ENCODE results near the gene PDE4B. TPM values are rescaled to one million over a fixed set of nuclear protein-coding genes. Genes with fewer than 3 reads are reported as not detected.

The PDE4B gene
- total and polyA plus RNA-seq, 3 experiments from 2014 or later: 29.7 to 34.5 (median 31.4) TPM

DNA sequence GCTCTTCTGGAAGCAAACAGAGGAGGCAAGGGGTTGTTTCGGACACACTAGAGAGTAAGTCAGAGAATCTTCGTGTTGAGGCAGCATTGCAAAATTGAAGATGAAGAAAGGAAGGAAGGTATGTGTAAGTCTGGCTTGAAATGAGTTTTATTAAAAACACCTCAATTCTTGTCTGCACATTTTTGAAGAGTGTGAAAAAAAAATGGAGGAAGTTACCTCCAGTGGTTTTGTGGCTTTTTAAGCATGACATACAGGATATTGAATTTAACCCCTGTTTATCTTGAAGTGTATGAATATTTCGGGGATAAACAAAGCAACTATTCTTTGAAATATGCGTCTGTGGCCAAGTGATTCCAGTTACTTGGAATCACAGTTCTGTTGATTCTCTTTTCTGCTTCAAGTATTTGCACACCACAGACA, 538.0 kb downstream of the PDE4B start:
- DNase-seq: peak in 2 of 5 donors; percentile 84 to 86
- no peaks in the 10 kb centered on the region for H3K9me3 ChIP-seq (ENCODE audit: low read length)
- Mint-ChIP-seq H3K27me3 (peaks cover 0 to 4% of the 10 kb centered on the region in 2 donors), H3K4me1 (peaks cover 46 to 78% (median 61%) of the 10 kb centered on the region in 3 donors), H3K4me3 (peak overlapping the region; percentile 76 to 100 (median 98)), H3K9me3 (no peaks in the 10 kb centered on the region), H3K27ac (peak overlapping the region; percentile 86 to 100 (median 98)), H3K36me3 (peaks cover 0 to 39% (median 14%) of the 10 kb centered on the region in 3 donors)
- ChIA-PET CTCF (interaction anchor here (1.4 to 4.6 kb wide), 3 partner anchors 21 to 56 kb away, joined by 4 to 24 read pairs (median 22); no protein-coding TSS in a partner anchor), POLR2A (no interaction called here)
- H3K4me1 ChIP-seq (ENCODE audit: insufficient read depth, low read length): peaks cover 34% of the 10 kb centered on the region
- H3K27ac ChIP-seq (ENCODE audit: low read depth, low read length): peak overlapping the region; percentile 52
- no peaks in the 10 kb centered on the region for H3K36me3 ChIP-seq (ENCODE audit: insufficient read depth, low read length)
- H3K4me3 ChIP-seq (ENCODE audit: low read length): peak overlapping the region; percentile 75
- H3K27me3 ChIP-seq (ENCODE audit: insufficient read depth, low read length, poor library complexity, severe bottlenecking): no peaks in the 10 kb centered on the region

GRCh38 chr1:66331658-66332547, 539.2 kb downstream of the PDE4B start:
- no peaks in the 10 kb centered on the region for H3K9me3 ChIP-seq (ENCODE audit: low read length)
- H3K27me3 ChIP-seq (ENCODE audit: insufficient read depth, low read length, poor library complexity, severe bottlenecking): no peaks in the 10 kb centered on the region
- H3K4me1 ChIP-seq (ENCODE audit: insufficient read depth, low read length): peaks cover 39% of the 10 kb centered on the region
- H3K4me3 ChIP-seq (ENCODE audit: low read length): peak overlapping the region; percentile 75
- Mint-ChIP-seq H3K36me3 (peaks cover 0 to 49% (median 14%) of the 10 kb centered on the region in 3 donors), H3K4me3 (peak overlapping the region; percentile 91 to 100 (median 99)), H3K4me1 (peaks cover 54 to 78% (median 62%) of the 10 kb centered on the region in 3 donors), H3K27me3 (peaks cover 0 to 4% of the 10 kb centered on the region in 2 donors), H3K27ac (peak overlapping the region; percentile 90 to 100 (median 98)), H3K9me3 (no peaks in the 10 kb centered on the region)
- H3K27ac ChIP-seq (ENCODE audit: low read depth, low read length): peak overlapping the region; percentile 87
- DNase-seq: peak; percentile 19 to 58 (median 41)
- no peaks in the 10 kb centered on the region for H3K36me3 ChIP-seq (ENCODE audit: insufficient read depth, low read length)
- ChIA-PET POLR2A (interaction anchor here (0.7 to 1.9 kb wide), 5 partner anchors 11 to 722 kb away, joined by 3 to 10 read pairs (median 3); no protein-coding TSS in a partner anchor), CTCF (interaction anchor here (0.8 to 4.6 kb wide), 17 partner anchors 11 to 115 kb away, joined by 3 to 24 read pairs (median 3); no protein-coding TSS in a partner anchor)

- Histone ChIP-seq H3K36me3 (ENCODE audit: insufficient read depth, low read length) (no peaks in the 10 kb centered on the region), H3K27me3 (ENCODE audit: insufficient read depth, low read length, poor library complexity, severe bottlenecking) (no peaks in the 10 kb centered on the region), H3K9me3 (ENCODE audit: low read length) (no peaks in the 10 kb centered on the region), H3K4me1 (ENCODE audit: insufficient read depth, low read length) (peaks cover 46% of the 10 kb centered on the region), H3K27ac (ENCODE audit: low read depth, low read length) (peak overlapping the region; percentile 87), H3K4me3 (ENCODE audit: low read length) (peak overlapping the region; percentile 75)
- peaks cover 0 to 4% of the 10 kb centered on the region in 2 donors for H3K27me3 Mint-ChIP-seq
- POLR2A ChIA-PET: interaction anchor here (0.7 to 1.9 kb wide), 5 partner anchors 10 to 721 kb away, joined by 3 to 10 read pairs (median 3); no protein-coding TSS in a partner anchor
- peak overlapping the region; percentile 91 to 100 (median 99) for H3K4me3 Mint-ChIP-seq
- no peaks in the 10 kb centered on the region for H3K9me3 Mint-ChIP-seq
- H3K27ac Mint-ChIP-seq: peak overlapping the region; percentile 90 to 100 (median 98)
- CTCF ChIA-PET: interaction anchor here (0.8 to 4.6 kb wide), 16 partner anchors 11 to 114 kb away, joined by 3 to 24 read pairs (median 3); no protein-coding TSS in a partner anchor
- DNase-seq: no peak
- H3K36me3 Mint-ChIP-seq: peaks cover 3 to 55% (median 14%) of the 10 kb centered on the region in 3 donors
- peaks cover 57 to 81% (median 65%) of the 10 kb centered on the region in 3 donors for H3K4me1 Mint-ChIP-seq
These were observed 539.8 kb downstream of the PDE4B start for GRCh38 chr1:66332548-66332901.

DNA sequence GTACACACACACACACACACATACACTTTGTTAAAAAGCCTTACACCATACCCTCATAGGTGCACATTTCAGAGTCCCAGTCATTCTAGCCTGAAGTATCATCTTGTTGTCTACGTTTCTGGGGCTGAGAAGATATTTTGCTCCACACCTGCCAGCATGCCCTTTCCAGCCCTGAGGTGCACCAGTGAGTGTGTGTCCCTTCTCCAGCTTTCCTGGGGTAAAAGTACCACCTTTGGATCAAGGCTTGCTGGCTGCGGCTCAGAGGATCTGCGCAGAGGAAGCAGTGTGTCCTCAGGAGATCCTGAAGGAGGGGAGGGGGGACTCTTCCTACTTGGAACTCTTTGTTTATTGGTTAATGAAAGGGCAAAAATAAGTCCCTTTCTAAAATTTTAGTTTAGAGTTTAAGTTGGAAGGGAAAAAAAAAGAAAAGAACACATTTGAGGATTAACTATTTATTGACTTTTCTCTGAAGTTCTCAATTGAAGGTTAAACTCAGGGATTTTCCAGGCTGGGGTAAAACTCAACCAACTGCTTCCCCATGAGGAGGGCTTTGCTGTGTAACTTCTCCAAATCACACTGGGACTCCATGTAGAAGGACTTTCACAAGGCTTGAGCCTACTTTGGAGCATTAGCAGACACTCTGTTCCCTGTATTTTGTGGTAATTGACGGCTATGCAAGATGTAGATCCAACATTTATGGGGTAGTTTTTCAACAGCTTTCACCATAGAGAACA, 540.9 kb downstream of the PDE4B start:
- peak overlapping the region; percentile 75 for H3K4me3 ChIP-seq (ENCODE audit: low read length)
- peaks cover 0 to 4% of the 10 kb centered on the region in 2 donors for H3K27me3 Mint-ChIP-seq
- H3K4me3 Mint-ChIP-seq: peak overlapping the region; percentile 91 to 100 (median 99)
- H3K36me3 Mint-ChIP-seq: peaks cover 5 to 65% (median 20%) of the 10 kb centered on the region in 3 donors
- no peaks in the 10 kb centered on the region for H3K36me3 ChIP-seq (ENCODE audit: insufficient read depth, low read length)
- peak overlapping the region; percentile 87 for H3K27ac ChIP-seq (ENCODE audit: low read depth, low read length)
- POLR2A ChIA-PET: interaction anchor here (1.0 to 3.4 kb wide), 4 partner anchors 11 to 43 kb away, joined by 3 to 13 read pairs (median 3); no protein-coding TSS in a partner anchor
- peak overlapping the region; percentile 90 to 100 (median 98) for H3K27ac Mint-ChIP-seq
- no peaks in the 10 kb centered on the region for H3K9me3 ChIP-seq (ENCODE audit: low read length)
- peaks cover 59 to 83% (median 65%) of the 10 kb centered on the region in 3 donors for H3K4me1 Mint-ChIP-seq
- H3K9me3 Mint-ChIP-seq: no peaks in the 10 kb centered on the region
- CTCF ChIA-PET: interaction anchor here (1.4 to 4.6 kb wide), 6 partner anchors 9 to 58 kb away, joined by 4 to 24 read pairs (median 9); no protein-coding TSS in a partner anchor
- H3K27me3 ChIP-seq (ENCODE audit: insufficient read depth, low read length, poor library complexity, severe bottlenecking): no peaks in the 10 kb centered on the region
- peak in 2 of 5 donors; percentile 11 to 26 for DNase-seq
- H3K4me1 ChIP-seq (ENCODE audit: insufficient read depth, low read length): peaks cover 50% of the 10 kb centered on the region

- peak in 2 of 5 donors; percentile 25 to 27 for DNase-seq
- H3K9me3 ChIP-seq (ENCODE audit: low read length): no peaks in the 10 kb centered on the region
- H3K27me3 ChIP-seq (ENCODE audit: insufficient read depth, low read length, poor library complexity, severe bottlenecking): no peaks in the 10 kb centered on the region
- H3K4me1 ChIP-seq (ENCODE audit: insufficient read depth, low read length): peaks cover 48% of the 10 kb centered on the region
- Mint-ChIP-seq H3K36me3 (peaks cover 5 to 68% (median 21%) of the 10 kb centered on the region in 3 donors), H3K9me3 (no peaks in the 10 kb centered on the region), H3K27me3 (peaks cover 0 to 4% of the 10 kb centered on the region in 2 donors), H3K27ac (peak overlapping the region; percentile 90 to 100 (median 98)), H3K4me3 (peak overlapping the region; percentile 91 to 100 (median 99)), H3K4me1 (peaks cover 57 to 80% (median 62%) of the 10 kb centered on the region in 3 donors)
- ChIA-PET CTCF (interaction anchor here (1.4 to 1.8 kb wide), 3 partner anchors 13 to 112 kb away, joined by 4 to 6 read pairs (median 5); no protein-coding TSS in a partner anchor), POLR2A (interaction anchor here (0.7 to 3.4 kb wide), 5 partner anchors 10 to 58 kb away, joined by 3 to 13 read pairs (median 3); no protein-coding TSS in a partner anchor)
- peak overlapping the region; percentile 87 for H3K27ac ChIP-seq (ENCODE audit: low read depth, low read length)
- H3K4me3 ChIP-seq (ENCODE audit: low read length): peak overlapping the region; percentile 75
- no peaks in the 10 kb centered on the region for H3K36me3 ChIP-seq (ENCODE audit: insufficient read depth, low read length)
These were observed 541.6 kb downstream of the PDE4B start for GRCh38 chr1:66334318-66334717.

- POLR2A ChIA-PET: interaction anchor here (0.5 to 3.4 kb wide), 6 partner anchors 16 to 101 kb away, joined by 3 to 13 read pairs (median 3); no protein-coding TSS in a partner anchor
- H3K4me3 ChIP-seq (ENCODE audit: low read length): peak overlapping the region; percentile 75
- Mint-ChIP-seq H3K9me3 (no peaks in the 10 kb centered on the region), H3K27ac (peak overlapping the region; percentile 97 to 100 (median 98)), H3K4me3 (peak overlapping the region; percentile 91 to 100 (median 99)), H3K27me3 (peaks cover 0 to 4% of the 10 kb centered on the region in 2 donors), H3K36me3 (peaks cover 5 to 75% (median 24%) of the 10 kb centered on the region in 3 donors), H3K4me1 (peaks cover 57 to 80% (median 62%) of the 10 kb centered on the region in 3 donors)
- peak overlapping the region; percentile 87 for H3K27ac ChIP-seq (ENCODE audit: low read depth, low read length)
- H3K27me3 ChIP-seq (ENCODE audit: insufficient read depth, low read length, poor library complexity, severe bottlenecking): no peaks in the 10 kb centered on the region
- no peaks in the 10 kb centered on the region for H3K9me3 ChIP-seq (ENCODE audit: low read length)
- H3K4me1 ChIP-seq (ENCODE audit: insufficient read depth, low read length): peaks cover 49% of the 10 kb centered on the region
- CTCF ChIA-PET: interaction anchor here (0.9 to 2.0 kb wide), 6 partner anchors 10 to 111 kb away, joined by 3 to 9 read pairs (median 4); no protein-coding TSS in a partner anchor
- DNase-seq: peak in 1 of 5 donors; percentile 29
- no peaks in the 10 kb centered on the region for H3K36me3 ChIP-seq (ENCODE audit: insufficient read depth, low read length)
These were observed 542.4 kb downstream of the PDE4B start for GRCh38 chr1:66335125-66335524.

Measured in CD8-positive, alpha-beta memory T cell (primary cell).